Measurements from ENCODE around the gene BCO2.

BCO2 gene

DNA sequence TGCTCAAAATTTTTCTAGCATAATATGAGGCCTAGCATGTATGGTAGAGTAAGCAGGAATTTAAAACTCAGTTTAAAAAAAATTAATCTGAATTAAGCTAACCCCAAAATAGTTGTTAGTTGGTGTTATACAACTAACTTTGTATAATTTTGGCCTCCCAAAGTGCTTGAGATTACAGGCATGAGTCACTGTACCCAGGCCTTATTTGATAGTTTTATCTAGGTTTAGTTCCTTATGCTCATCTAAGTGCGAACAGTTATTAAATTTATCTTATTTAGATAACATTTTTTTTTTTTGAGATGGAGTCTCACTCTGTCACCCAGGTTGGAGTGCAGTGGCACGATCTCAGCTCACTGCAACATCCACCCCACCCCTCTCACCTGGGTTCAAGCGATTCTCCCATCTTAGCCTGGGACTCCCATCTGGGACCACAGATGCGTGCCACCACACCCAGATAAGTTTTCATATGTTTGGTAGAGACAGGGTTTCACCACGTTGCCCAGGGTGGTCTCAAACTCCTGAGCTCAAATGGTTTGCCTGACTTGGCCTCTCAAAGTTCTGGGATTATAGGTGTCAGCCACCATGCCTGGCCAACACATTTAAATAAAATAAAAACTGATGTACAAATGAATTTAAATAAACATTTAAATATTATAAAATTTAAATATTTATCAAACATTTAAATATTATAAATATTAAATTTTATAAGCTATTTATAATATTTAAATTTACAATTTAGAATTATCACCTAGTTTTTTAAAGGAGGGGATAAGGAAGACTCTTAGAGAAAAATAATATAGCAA, 19.0 kb upstream of the BCO2 start:
- Histone ChIP-seq H3K9ac (no peak overlapping the region), H3K27ac (no peak overlapping the region), H3K4me3 (IDR thresholded peaks at IDR 0.05; ENCODE audit: insufficient read depth, low read depth, low read length) (no peak overlapping the region), H3K27me3 (ENCODE audit: insufficient read depth, low read depth) (no peaks in the 10 kb centered on the region), H3K4me1 (ENCODE audit: low read depth, poor library complexity, severe bottlenecking) (peaks cover 13% of the 10 kb centered on the region), H2AFZ (ENCODE audit: low read depth) (no peak overlapping the region), H3K79me2 (ENCODE audit: insufficient read depth, low read depth) (no peaks in the 10 kb centered on the region), H3K4me2 (no peak overlapping the region), H4K20me1 (ENCODE audit: insufficient read depth) (no peaks in the 10 kb centered on the region), H3K36me3 (ENCODE audit: insufficient read depth) (no peaks in the 10 kb centered on the region)
- TF ChIP-seq, protein P1, sequence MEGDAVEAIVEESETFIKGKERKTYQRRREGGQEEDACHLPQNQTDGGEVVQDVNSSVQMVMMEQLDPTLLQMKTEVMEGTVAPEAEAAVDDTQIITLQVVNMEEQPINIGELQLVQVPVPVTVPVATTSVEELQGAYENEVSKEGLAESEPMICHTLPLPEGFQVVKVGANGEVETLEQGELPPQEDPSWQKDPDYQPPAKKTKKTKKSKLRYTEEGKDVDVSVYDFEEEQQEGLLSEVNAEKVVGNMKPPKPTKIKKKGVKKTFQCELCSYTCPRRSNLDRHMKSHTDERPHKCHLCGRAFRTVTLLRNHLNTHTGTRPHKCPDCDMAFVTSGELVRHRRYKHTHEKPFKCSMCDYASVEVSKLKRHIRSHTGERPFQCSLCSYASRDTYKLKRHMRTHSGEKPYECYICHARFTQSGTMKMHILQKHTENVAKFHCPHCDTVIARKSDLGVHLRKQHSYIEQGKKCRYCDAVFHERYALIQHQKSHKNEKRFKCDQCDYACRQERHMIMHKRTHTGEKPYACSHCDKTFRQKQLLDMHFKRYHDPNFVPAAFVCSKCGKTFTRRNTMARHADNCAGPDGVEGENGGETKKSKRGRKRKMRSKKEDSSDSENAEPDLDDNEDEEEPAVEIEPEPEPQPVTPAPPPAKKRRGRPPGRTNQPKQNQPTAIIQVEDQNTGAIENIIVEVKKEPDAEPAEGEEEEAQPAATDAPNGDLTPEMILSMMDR (conservative IDR thresholded peaks at IDR 0.05; ENCODE audit: low read depth, low read length), result no peak

GRCh38 chr11:112156956-112157766, 18.2 kb upstream of the BCO2 start:
- no peak overlapping the region; the same call in 1 of the 2 replicates for H2AFZ ChIP-seq (ENCODE audit: low read depth)
- no peaks in the 10 kb centered on the region for H3K79me2 ChIP-seq (ENCODE audit: insufficient read depth, low read depth)
- no peak overlapping the region for H3K9ac ChIP-seq
- H3K4me3 ChIP-seq (IDR thresholded peaks at IDR 0.05; ENCODE audit: insufficient read depth, low read depth, low read length), result no peak overlapping the region
- no peaks in the 10 kb centered on the region for H3K36me3 ChIP-seq (ENCODE audit: insufficient read depth)
- H4K20me1 ChIP-seq (ENCODE audit: insufficient read depth), result no peaks in the 10 kb centered on the region
- TF ChIP-seq, protein P1 (conservative IDR thresholded peaks at IDR 0.05; ENCODE audit: low read depth, low read length), result no peak
- no peak overlapping the region for H3K4me2 ChIP-seq
- H3K27ac ChIP-seq, result no peak overlapping the region
- peaks cover 13% of the 10 kb centered on the region for H3K4me1 ChIP-seq (ENCODE audit: low read depth, poor library complexity, severe bottlenecking)
- H3K27me3 ChIP-seq (ENCODE audit: insufficient read depth, low read depth), result no peaks in the 10 kb centered on the region

GRCh38 chr11:112159098-112160065, 15.9 kb upstream of the BCO2 start:
- no peaks in the 10 kb centered on the region for H3K27me3 ChIP-seq (ENCODE audit: insufficient read depth, low read depth)
- H3K36me3 ChIP-seq (ENCODE audit: insufficient read depth), result no peaks in the 10 kb centered on the region
- no peak overlapping the region for H3K4me2 ChIP-seq
- H3K4me3 ChIP-seq (IDR thresholded peaks at IDR 0.05; ENCODE audit: insufficient read depth, low read depth, low read length), result no peak overlapping the region
- no peak overlapping the region for H3K9ac ChIP-seq
- no peaks in the 10 kb centered on the region for H3K79me2 ChIP-seq (ENCODE audit: insufficient read depth, low read depth)
- peaks cover 13% of the 10 kb centered on the region for H3K4me1 ChIP-seq (ENCODE audit: low read depth, poor library complexity, severe bottlenecking)
- TF ChIP-seq, protein P1 (conservative IDR thresholded peaks at IDR 0.05; ENCODE audit: low read depth, low read length), result no peak
- H2AFZ ChIP-seq (ENCODE audit: low read depth), result no peak overlapping the region
- H4K20me1 ChIP-seq (ENCODE audit: insufficient read depth), result no peaks in the 10 kb centered on the region
- no peak overlapping the region for H3K27ac ChIP-seq

Data from KMS-11 (cell line).